GM12878 (cell line): ENCODE results near the gene GORASP2.

ENCODE experiments used
- CTCF ChIP-seq, 3 experiments: IDR thresholded peaks in 2 of 3; conservative IDR thresholded peaks in 1 of 3; 2 replicates each; pipeline ENCODE4 v1.5.1; 2011; ENCODE audit warnings: low read depth in 3 of 3, low read length in 3 of 3, mild to moderate bottlenecking in 3 of 3, control low read depth in 2 of 3, moderate library complexity in 2 of 3, inconsistent platforms in 1 of 3, mixed read lengths in 1 of 3; ENCODE audit not compliant: control insufficient read depth in 2 of 3, insufficient read depth in 1 of 3; ENCODE audit errors: extremely low read depth in 1 of 3
- EGR1 ChIP-seq, 2 experiments: IDR thresholded peaks; 1 replicate in 1 of 2; 2 replicates in 1 of 2; pipeline ENCODE4 v1.6.1; 2011 to 2012; ENCODE audit warnings: low read depth in 2 of 2, low read length in 2 of 2, borderline replicate concordance in 1 of 2, mild to moderate bottlenecking in 1 of 2, moderate library complexity in 1 of 2
- EP300 ChIP-seq, 2 experiments: fragments of 150-350 bp in 1 of 2; IDR thresholded peaks; 2 replicates each; pipeline ENCODE4 v1.6.1; 2011 to 2012; ENCODE audit warnings: low read depth in 2 of 2, low read length in 2 of 2, borderline replicate concordance in 1 of 2, improper control_type of control experiment in 1 of 2, inconsistent platforms in 1 of 2; ENCODE audit not compliant: control insufficient read depth in 1 of 2
- FOS ChIP-seq: IDR thresholded peaks from 3 replicates; pipeline ENCODE4 v1.6.1; 2011; ENCODE audit warnings: borderline replicate concordance; ENCODE audit not compliant: insufficient read length; ENCODE audit errors: extremely low read depth
- HDAC6 ChIP-seq: fragments of 200-600 bp; sonication (generic); IDR thresholded peaks from one replicate; pipeline ENCODE4 v1.8.0; 2017; ENCODE audit warnings: antibody characterized with exemption; ENCODE audit not compliant: unreplicated experiment
- MAX ChIP-seq: IDR thresholded peaks from 2 replicates; pipeline ENCODE4 v1.6.1; 2012; ENCODE audit warnings: low read depth, low read length, improper control_type of control experiment
- NR2C1 ChIP-seq: fragments of 450-650 bp; IDR thresholded peaks from 2 replicates; pipeline ENCODE4 v1.6.1; 2017; ENCODE audit warnings: antibody characterized with exemption, mild to moderate bottlenecking, moderate library complexity
- POLR2AphosphoS5 ChIP-seq: IDR thresholded peaks from 2 replicates; pipeline ENCODE4 v1.6.1; 2011; ENCODE audit warnings: mild to moderate bottlenecking, low read length, inconsistent platforms
- RAD21 ChIP-seq: IDR thresholded peaks from 2 replicates; pipeline ENCODE4 v1.6.1; 2011; ENCODE audit warnings: mild to moderate bottlenecking, low read depth, low read length, moderate library complexity; ENCODE audit not compliant: insufficient read depth
- REST ChIP-seq: IDR thresholded peaks from 2 replicates; pipeline ENCODE4 v1.6.1; 2012; ENCODE audit warnings: mild to moderate bottlenecking, low read depth, low read length
- SP1 ChIP-seq: IDR thresholded peaks from one replicate; pipeline ENCODE4 v1.6.1; 2011; ENCODE audit warnings: low read depth, low read length

GRCh38 chr2:170892391-170892951 is 36.6 kb upstream of the GORASP2 start:
- TF ChIP-seq MAX (no peak), CTCF (IDR thresholded peaks at IDR 0.05 in 2 of 3, conservative IDR thresholded peaks at IDR 0.05 in 1 of 3; ENCODE audit: control insufficient read depth in 2 of 3, extremely low read depth in 1 of 3, insufficient read depth in 1 of 3, low read depth in 3 of 3, low read length in 3 of 3) (no peak), POLR2AphosphoS5 (no peak), RAD21 (no peak), SP1 (no peak), FOS (no peak), REST (no peak), HDAC6 (no peak), EP300 (IDR thresholded peaks at IDR 0.05; ENCODE audit: borderline replicate concordance in 1 of 2, control insufficient read depth in 1 of 2, low read depth in 2 of 2, low read length in 2 of 2) (no peak), EGR1 (IDR thresholded peaks at IDR 0.05; ENCODE audit: borderline replicate concordance in 1 of 2, low read depth in 2 of 2, low read length in 2 of 2) (no peak), NR2C1 (no peak)
